ENCODE measurements around the gene CLCF1. TPM values are rescaled to one million over a fixed set of nuclear protein-coding genes. Genes with fewer than 3 reads are reported as not detected.
A peak's percentile ranks its signal among the peaks of the same experiment; 100 is the strongest.
"Not testable (repeated sequence)": the region's sequence is repeated elsewhere in the genome, so short reads cannot be mapped to it uniquely, and the experiment has no call there.

CLCF1 gene
- total RNA-seq, 1 donor from 2014 or later = 0.51 TPM

DNA sequence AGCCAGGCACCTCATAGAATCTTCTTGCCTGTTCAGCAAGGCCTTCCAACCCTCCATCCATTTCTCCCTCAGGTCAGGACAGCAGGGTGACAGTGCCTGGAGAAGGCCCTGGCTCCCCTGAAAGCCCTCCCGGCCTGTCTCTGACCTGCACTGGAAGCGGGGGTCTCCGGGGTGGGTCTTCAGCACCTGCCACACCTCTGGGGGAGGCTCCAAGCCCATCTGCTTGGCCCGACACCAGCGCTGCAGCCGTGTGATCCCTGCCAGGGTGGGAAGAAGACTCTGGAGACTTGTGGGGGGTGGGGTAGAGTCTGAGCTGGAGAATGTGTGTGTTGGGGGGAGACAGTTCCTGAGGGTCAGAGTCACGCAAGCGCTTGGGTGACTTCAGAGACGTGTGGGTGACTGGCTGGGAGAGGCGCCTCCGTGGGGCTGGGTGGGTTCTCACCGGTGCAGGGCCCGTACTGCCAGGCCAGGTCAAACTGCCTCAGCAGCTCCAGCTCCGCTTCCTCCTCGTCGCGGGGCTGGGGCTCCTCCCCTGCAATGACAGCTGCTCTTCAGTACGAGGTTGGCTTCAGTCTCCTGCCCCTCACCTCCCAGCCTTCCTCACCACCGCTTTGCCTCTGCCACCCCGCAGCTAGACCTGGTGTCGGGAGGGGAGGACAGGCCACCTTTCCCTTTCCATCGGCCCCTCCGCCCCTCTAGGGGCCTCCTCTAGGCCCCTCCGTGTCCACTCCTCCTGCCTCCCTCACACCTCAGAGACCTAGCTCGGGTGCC is 20.7 kb downstream of the CLCF1 start:
- peak; percentile 80 for DNase-seq (ENCODE audit: missing footprints)
- peak; percentile 8 for ATAC-seq
- intact Hi-C loops (cut with DNase I) = loop anchor here (5.0 kb wide), 1 partner anchor 155 kb away; the partner anchor contains the start of genes CDK2AP2 and PITPNM1

DNA sequence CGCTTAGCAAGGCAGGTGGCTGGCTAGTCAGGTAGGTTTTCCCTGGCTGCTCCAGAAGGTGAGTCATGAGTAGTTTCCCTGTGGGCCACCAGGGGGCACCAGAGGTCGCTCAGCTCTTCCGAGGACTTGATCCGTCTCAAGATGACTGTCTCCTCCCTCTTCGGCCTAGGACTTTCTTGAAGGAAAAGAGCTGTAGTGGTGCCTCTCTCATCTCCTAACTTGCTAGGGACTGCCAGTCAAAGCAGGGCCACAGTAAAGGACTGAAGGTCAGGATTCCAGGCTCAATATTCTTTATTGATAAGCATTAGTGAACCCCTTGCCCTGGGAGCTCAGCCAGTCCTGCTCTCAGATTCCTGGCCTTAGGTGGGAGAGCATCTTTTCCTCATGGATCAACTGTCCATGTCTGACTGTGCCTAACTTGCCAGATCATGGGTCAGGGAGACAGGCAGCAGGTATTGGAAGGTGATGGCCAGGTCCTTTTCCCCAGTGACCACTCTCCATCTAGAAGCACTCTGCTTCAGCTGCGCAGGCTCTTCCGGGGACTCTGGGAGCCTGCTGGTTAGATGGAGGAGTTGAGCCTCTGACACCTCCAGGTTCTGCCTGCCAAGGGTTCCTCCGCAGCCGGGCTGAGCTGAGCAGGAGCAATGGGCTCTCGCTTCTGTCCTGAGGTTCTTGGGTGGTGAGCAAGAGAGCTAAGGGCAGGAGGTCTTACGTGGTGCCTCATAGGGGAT is 22.0 kb downstream of the CLCF1 start:
- intact Hi-C loops (cut with DNase I) = loop anchor here (5.0 kb wide), 1 partner anchor 156 kb away; the partner anchor contains the start of genes CDK2AP2 and PITPNM1
- no peak for ATAC-seq
- DNase-seq (ENCODE audit: missing footprints) = no peak

GRCh38 chr11:67349928-67350465 is 23.4 kb downstream of the CLCF1 start:
- intact Hi-C loops (cut with DNase I) = loop anchor here (5.0 kb wide), 1 partner anchor 157 kb away; the partner anchor contains the start of genes CDK2AP2 and PITPNM1
- ATAC-seq = no peak

DNA sequence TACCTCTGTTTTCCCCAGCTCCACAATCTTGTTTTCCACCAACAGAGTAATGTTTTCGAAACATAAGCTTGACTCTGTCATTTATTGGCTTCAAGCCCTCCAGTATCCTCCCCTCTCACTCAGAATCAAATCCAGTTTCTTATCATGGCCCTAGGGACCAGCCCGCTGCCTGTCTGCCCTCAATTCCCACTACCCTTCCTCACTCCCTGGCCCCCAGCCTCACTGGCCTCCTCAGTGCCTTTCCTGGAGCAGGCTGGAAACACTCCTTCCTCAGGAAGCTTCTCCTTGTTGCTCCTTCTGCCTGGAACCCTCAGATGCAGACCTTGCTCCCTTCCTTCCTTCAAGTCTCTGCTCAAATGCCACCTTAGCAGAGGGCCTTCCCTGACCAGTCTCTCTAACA is 23.9 kb downstream of the CLCF1 start:
- DNase-seq (ENCODE audit: missing footprints) = no peak
- intact Hi-C loops (cut with DNase I) = no loop called here
- ATAC-seq = no peak

More at GRCh38 chr11:67349928-67350465, 23.4 kb downstream of the CLCF1 start:
- DNase-seq (ENCODE audit: missing footprints) = no peak

- ATAC-seq = no peak
- DNase-seq (ENCODE audit: missing footprints) = no peak
- intact Hi-C loops (cut with DNase I) = no loop called here
These were observed 24.4 kb downstream of the CLCF1 start for GRCh38 chr11:67349036-67349435.

- DNase-seq (ENCODE audit: missing footprints) (no peak), ATAC-seq (no peak)
- intact Hi-C loops (cut with DNase I) = no loop called here
These were observed 25.2 kb downstream of the CLCF1 start for GRCh38 chr11:67347964-67348749.

DNA sequence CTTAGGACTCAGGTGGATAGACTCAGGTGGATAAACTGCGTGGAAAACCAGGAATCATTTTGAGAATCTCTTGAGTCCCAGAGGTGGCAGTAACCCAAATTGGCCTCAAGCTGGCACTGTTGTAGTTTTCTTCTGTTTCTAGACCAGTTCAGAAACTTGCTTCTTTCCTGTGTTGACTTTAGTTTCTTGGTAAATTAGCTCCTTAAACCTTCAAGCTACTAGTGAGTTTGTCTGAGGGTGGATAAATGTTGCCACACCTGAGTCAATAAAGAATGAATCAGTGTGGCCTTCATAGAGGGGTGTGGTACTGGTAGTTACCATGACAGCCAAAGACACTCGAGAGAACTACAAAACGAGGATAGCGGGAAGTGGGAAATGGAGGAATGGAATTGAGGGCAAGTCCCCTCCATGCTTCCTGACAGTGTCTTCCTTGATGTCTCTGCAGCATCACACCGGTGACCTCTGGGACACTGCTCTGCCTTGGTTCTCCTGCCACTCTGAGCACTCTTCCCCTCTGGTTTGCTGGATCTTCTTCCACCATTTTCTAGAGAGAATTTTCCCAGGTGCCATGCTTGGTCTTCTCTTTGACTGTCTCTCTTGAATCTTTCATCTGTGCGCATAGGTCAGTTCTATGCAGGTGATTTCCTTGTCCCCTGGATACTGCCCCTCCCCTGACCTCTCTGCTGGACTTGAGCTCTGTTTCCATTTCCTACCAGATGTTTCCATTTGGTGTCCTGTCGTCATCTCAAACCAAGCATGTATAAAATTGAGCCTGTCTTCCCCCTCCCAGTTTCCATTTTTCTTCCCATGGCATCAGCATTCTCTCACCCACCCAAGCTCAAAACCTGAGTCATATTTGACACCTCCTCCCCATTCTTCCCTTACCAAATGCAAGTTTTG is 27.2 kb downstream of the CLCF1 start:
- intact Hi-C loops (cut with DNase I) = no loop called here
- DNase-seq (ENCODE audit: missing footprints) (no peak), ATAC-seq (no peak)

DNA sequence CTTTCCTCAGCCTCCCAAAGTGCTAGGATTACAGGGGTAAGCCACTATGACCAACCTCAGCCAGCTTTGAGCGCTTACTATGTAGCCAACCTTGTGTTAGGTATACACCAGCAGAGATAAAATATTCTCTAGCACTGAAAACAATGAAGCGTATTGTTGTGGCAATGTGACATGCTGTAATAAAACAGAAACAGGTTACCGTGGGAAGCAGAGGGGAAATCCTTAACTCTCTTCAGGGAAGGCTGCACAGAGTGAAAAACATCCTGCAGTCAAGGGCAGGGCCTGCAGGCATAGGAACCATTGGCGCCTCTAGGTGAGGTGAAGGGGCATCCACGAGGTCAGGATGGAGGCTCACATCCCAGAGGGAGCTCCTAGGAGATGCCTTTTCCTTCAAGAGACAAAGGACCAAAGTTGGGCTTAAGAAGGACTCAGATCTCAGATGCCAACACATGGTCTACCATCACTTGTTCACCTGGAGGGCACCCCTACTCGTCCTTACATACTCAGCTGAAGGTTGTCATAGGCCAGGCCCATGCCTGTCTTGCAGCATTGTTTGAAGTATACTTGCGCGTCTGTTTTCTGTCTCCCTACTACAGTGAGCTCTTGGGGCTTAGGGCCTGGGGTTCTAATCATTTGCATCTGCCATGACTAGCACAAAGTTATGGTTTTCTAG is 28.0 kb downstream of the CLCF1 start:
- intact Hi-C loops (cut with DNase I) = no loop called here
- ATAC-seq (no peak), DNase-seq (ENCODE audit: missing footprints) (no peak)

DNA sequence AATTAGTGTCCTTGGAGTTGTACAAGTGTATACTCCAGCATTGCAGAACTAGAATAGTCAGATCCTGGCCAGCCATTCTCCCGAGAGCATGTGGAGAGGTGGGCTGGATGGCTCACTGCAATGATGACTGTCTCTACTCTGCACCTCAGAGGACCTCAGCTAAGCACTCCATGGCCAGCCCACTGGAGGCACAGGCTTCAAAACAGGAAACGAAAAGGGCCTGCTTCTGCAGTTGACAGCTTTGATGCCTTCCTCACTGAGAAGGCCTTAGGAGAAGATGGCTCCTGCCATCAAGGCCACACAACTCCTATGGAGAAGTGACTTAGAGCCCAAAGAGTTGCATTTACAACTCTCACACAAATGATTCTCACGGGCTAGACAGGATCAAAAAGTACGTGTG is 29.1 kb downstream of the CLCF1 start:
- intact Hi-C loops (cut with DNase I) = no loop called here
- no peak for DNase-seq (ENCODE audit: missing footprints)
- ATAC-seq = no peak

DNA sequence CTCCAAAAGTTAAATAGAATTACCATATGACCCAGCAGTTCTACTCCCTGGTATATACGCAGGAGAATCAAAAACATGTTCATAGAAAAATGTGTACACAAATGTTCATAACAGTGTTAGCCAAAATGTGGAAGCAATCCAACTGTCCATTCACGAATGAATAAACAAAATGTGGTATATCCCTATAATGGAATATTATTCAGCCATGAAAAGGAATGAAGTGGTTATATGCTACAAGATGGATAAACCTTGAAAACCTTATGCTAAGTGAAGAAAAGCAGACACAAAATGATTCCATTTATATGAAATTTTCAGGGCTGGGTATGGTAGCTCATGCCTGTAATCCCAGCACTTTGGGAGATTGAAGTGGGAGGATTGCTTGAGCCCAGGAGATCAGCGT is 36.1 kb downstream of the CLCF1 start:
- no peak for DNase-seq (ENCODE audit: missing footprints)
- intact Hi-C loops (cut with DNase I) = no loop called here
- no peak for ATAC-seq

- intact Hi-C loops (cut with DNase I) = no loop called here
- DNase-seq (ENCODE audit: missing footprints) (no peak), ATAC-seq (no peak)
These were observed 41.2 kb downstream of the CLCF1 start for GRCh38 chr11:67332081-67332691.

DNA sequence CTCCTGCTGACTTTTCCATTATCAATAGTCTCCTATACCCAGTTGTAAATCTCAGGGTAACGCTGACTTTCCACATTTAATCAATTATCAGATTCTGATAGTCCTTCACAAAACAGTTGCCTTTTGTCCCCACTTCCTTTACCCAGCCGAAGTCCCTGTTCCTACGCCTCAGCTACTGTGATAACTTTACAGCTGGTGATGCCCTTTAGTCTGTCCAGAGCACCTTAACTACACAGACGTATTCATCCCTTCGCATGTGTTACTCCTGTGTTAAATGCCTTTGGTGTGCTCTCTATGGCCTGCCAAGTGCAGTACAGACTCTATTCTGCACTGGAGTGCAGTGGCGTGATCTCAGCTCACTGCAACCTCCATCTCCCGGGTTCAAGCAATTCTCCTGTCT is 49.9 kb downstream of the CLCF1 start:
- ATAC-seq (no peak), DNase-seq (ENCODE audit: missing footprints) (no peak)
- intact Hi-C loops (cut with DNase I) = no loop called here

DNA sequence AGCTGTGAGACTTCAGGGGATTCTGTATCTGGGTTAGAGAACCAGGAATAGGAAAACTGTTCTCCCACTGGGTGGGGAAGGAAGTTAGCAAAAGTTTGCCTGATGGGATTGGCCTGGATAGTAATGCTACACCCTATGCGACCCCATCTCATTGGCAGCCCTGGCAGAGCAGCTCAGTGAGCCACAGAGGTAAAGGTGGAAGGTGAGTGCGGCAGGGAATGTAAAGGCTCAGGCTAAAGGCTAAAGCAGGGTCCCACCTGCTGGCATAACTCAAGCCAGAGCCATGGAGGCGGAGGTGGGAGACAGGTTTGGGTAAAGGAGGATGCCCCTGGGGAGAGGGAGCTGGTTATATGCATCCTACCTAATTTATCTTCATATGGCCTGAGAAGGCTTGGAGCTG is 51.3 kb downstream of the CLCF1 start:
- DNase-seq (ENCODE audit: missing footprints) = no peak
- intact Hi-C loops (cut with DNase I) = no loop called here
- ATAC-seq = no peak

- DNase-seq (ENCODE audit: missing footprints) (peak; percentile 42), ATAC-seq (no peak)
- intact Hi-C loops (cut with DNase I) = no loop called here
These were observed 52.0 kb downstream of the CLCF1 start for GRCh38 chr11:67321313-67321871.

GRCh38 chr11:67320691-67321090 is 52.7 kb downstream of the CLCF1 start:
- ATAC-seq (no peak), DNase-seq (ENCODE audit: missing footprints) (peak; percentile 7)
- intact Hi-C loops (cut with DNase I) = no loop called here

DNA sequence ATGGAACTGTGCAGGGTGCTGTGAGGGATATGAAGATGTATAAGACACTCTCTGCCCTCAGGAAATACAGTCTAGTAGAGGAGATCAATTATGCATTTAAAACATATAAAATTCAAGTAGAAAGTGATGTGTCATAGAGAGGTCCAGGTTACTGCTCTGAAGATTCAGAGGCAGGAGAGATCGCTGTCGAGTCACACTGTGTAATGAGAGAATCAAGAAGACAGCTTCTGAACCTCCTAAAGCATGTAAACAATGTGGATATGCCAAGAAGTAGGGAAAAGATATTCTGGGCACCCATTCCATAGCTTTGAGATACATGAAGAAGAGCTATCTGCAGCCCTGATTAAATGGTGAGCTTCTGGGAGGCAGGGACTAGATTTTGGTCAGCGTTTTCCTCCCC is 53.4 kb downstream of the CLCF1 start:
- intact Hi-C loops (cut with DNase I) = no loop called here
- DNase-seq (ENCODE audit: missing footprints) (no peak), ATAC-seq (no peak)

DNA sequence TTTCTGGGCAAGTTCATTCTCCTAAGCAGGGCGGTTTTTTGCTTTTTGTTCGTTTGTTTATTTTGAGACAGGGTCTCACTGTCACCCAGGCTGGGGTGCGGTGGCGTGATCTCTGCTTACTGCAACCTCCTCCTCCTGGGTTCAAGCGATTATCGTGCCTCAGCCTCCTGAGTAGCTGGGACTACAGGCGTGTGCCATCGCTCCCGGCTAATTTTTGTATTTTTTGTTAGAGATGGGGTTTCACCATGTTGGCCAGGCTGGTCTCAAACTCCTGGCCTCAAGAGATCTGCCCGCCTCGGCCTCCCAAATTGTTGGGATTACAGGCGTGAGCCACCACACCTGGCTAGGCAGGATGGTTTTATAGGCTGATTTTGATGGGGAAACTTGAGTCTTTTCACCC is 54.5 kb downstream of the CLCF1 start:
- intact Hi-C loops (cut with DNase I) = loop anchor here (5.0 kb wide), 1 partner anchor 237 kb away; no protein-coding TSS in a partner anchor
- ATAC-seq; DNase-seq (ENCODE audit: missing footprints): not testable (repeated sequence)
